HEK293 (cell line): ENCODE results near the gene DUSP12.

Experiments
- CTCF ChIA-PET: fragments of 350-600 bp; formaldehyde crosslinking; extraction: SDS; loops from one replicate; lab custom pipeline; 2021; ENCODE audit warnings: antibody characterized with exemption; lab: Yijun Ruan, JAX
- POLR2A ChIA-PET: fragments of 300-600 bp; formaldehyde crosslinking; extraction: SDS; loops from one replicate; lab custom pipeline; 2020; ENCODE audit warnings: antibody characterized with exemption, inconsistent platforms; lab: Yijun Ruan, JAX
- H3K27ac ChIP-seq: fragments of 200-500 bp; sonication (Bioruptor generic); 2 replicates; pipeline ENCODE4 v1.5.1; 2014; ENCODE audit warnings: low read depth, low read length, control low read depth, inconsistent platforms; ENCODE audit errors: extremely low read depth
- H3K36me3 ChIP-seq, 2 experiments: fragments of 200-500 bp in 1 of 2; sonication (Bioruptor generic) in 1 of 2; 1 replicate in 1 of 2; 2 replicates in 1 of 2; pipeline ENCODE4 v1.5.1; 2014 to 2017; ENCODE audit warnings: inconsistent platforms in 2 of 2, low read length in 2 of 2; ENCODE audit not compliant: control insufficient read depth in 2 of 2, insufficient read depth in 1 of 2
- H3K4me1 ChIP-seq: fragments of 200-500 bp; sonication (Bioruptor generic); 2 replicates; pipeline ENCODE4 v1.5.1; 2014; ENCODE audit warnings: mild to moderate bottlenecking, low read length, inconsistent platforms; ENCODE audit not compliant: control insufficient read depth, insufficient read depth
- H3K4me3 ChIP-seq: 2 replicates; pipeline ENCODE4 v1.5.1; 2011; ENCODE audit warnings: low read depth, mild to moderate bottlenecking, control low read depth, low read length, moderate library complexity
- H3K9me3 ChIP-seq: fragments of 200-500 bp; sonication (Bioruptor generic); 2 replicates; pipeline ENCODE4 v1.5.1; 2014; ENCODE audit warnings: low read depth, low read length, inconsistent platforms; ENCODE audit not compliant: control insufficient read depth, insufficient read depth
- BCL11B ChIP-seq: fragments of 450-650 bp; formaldehyde crosslinking; IDR thresholded peaks from 2 replicates; pipeline ENCODE4 v1.5.1; 2016; ENCODE audit warnings: low read depth, missing biosample characterization, missing genetic modification characterization
- EGR2 ChIP-seq: fragments of 450-650 bp; formaldehyde crosslinking; IDR thresholded peaks from 2 replicates; pipeline ENCODE4 v1.5.1; 2016; ENCODE audit warnings: low read depth, missing biosample characterization, missing genetic modification characterization
- GLI2 ChIP-seq: fragments of 450-650 bp; formaldehyde crosslinking; IDR thresholded peaks from 2 replicates; pipeline ENCODE4; 2017; ENCODE audit warnings: missing biosample characterization, missing genetic modification characterization, low read depth, borderline replicate concordance
- GLIS1 ChIP-seq: fragments of 450-650 bp; formaldehyde crosslinking; IDR thresholded peaks from 2 replicates; pipeline ENCODE4 v1.5.1; 2016; ENCODE audit warnings: missing biosample characterization, missing genetic modification characterization
- HOXD13 ChIP-seq: sonication (generic); formaldehyde crosslinking; IDR thresholded peaks from 2 replicates; pipeline ENCODE4 v1.8.0; 2022; ENCODE audit warnings: missing genetic modification reagents, borderline replicate concordance
- OSR2 ChIP-seq: fragments of 450-650 bp; formaldehyde crosslinking; IDR thresholded peaks from 2 replicates; pipeline ENCODE4 v1.5.1; 2016; ENCODE audit warnings: missing biosample characterization, missing genetic modification characterization
- ZNF114 ChIP-seq: fragments of 450-650 bp; formaldehyde crosslinking; IDR thresholded peaks from 2 replicates; pipeline ENCODE4 v1.5.0; 2017; ENCODE audit warnings: missing biosample characterization, missing genetic modification characterization
- ZNF140 ChIP-seq: fragments of 450-650 bp; formaldehyde crosslinking; IDR thresholded peaks from 2 replicates; pipeline ENCODE4 v1.5.1; 2016; ENCODE audit warnings: missing biosample characterization, missing genetic modification characterization
- ZNF16 ChIP-seq: fragments of 450-650 bp; formaldehyde crosslinking; IDR thresholded peaks from 2 replicates; pipeline ENCODE4 v1.5.1; 2016; ENCODE audit warnings: low read depth, missing biosample characterization, missing genetic modification characterization
- ZNF175 ChIP-seq: fragments of 450-650 bp; formaldehyde crosslinking; IDR thresholded peaks from 2 replicates; pipeline ENCODE4 v1.5.1; 2016; ENCODE audit warnings: missing biosample characterization, missing genetic modification characterization
- ZNF184 ChIP-seq: fragments of 450-650 bp; IDR thresholded peaks from 2 replicates; pipeline ENCODE4 v1.5.1; 2018; ENCODE audit warnings: missing biosample characterization, mild to moderate bottlenecking, missing genetic modification characterization
- ZNF221 ChIP-seq: fragments of 450-650 bp; formaldehyde crosslinking; IDR thresholded peaks from 2 replicates; pipeline ENCODE4 v1.5.1; 2017; ENCODE audit warnings: missing biosample characterization, missing genetic modification characterization, borderline replicate concordance
- ZNF266 ChIP-seq: fragments of 450-650 bp; formaldehyde crosslinking; IDR thresholded peaks from 2 replicates; pipeline ENCODE4 v1.5.1; 2016; ENCODE audit warnings: missing biosample characterization, missing genetic modification characterization, low read depth
- ZNF311 ChIP-seq: fragments of 450-650 bp; formaldehyde crosslinking; IDR thresholded peaks from 2 replicates; pipeline ENCODE4 v1.5.1; 2017; ENCODE audit warnings: missing biosample characterization, missing genetic modification characterization, borderline replicate concordance
- ZNF514 ChIP-seq: fragments of 450-650 bp; formaldehyde crosslinking; IDR thresholded peaks from 2 replicates; pipeline ENCODE4 v1.5.1; 2016; ENCODE audit warnings: missing biosample characterization, missing genetic modification characterization
- ZNF529 ChIP-seq: fragments of 450-650 bp; formaldehyde crosslinking; IDR thresholded peaks from 2 replicates; pipeline ENCODE4 v1.5.1; 2017; ENCODE audit warnings: missing genetic modification characterization, missing biosample characterization; ENCODE audit not compliant: insufficient replicate concordance
- ZNF585B ChIP-seq: fragments of 450-650 bp; formaldehyde crosslinking; IDR thresholded peaks from 2 replicates; pipeline ENCODE4 v1.5.1; 2016; ENCODE audit warnings: missing biosample characterization, missing genetic modification characterization
- ZNF629 ChIP-seq: fragments of 450-650 bp; formaldehyde crosslinking; IDR thresholded peaks from 2 replicates; pipeline ENCODE4 v1.5.1; 2017; ENCODE audit warnings: missing biosample characterization, missing genetic modification characterization
- ZNF658 ChIP-seq: fragments of 450-650 bp; formaldehyde crosslinking; IDR thresholded peaks from 2 replicates; pipeline ENCODE4; 2016; ENCODE audit warnings: missing biosample characterization, missing genetic modification characterization
- ZNF660 ChIP-seq: fragments of 450-650 bp; IDR thresholded peaks from 2 replicates; pipeline ENCODE4 v1.5.1; 2018; ENCODE audit warnings: missing biosample characterization, mild to moderate bottlenecking, missing genetic modification characterization
- ZNF677 ChIP-seq: fragments of 450-650 bp; IDR thresholded peaks from 2 replicates; pipeline ENCODE4 v1.5.0; 2018; ENCODE audit warnings: missing biosample characterization, mild to moderate bottlenecking, missing genetic modification characterization, moderate library complexity
- ZNF76 ChIP-seq: fragments of 450-650 bp; formaldehyde crosslinking; IDR thresholded peaks from 2 replicates; pipeline ENCODE4; 2016; ENCODE audit warnings: low read depth, missing biosample characterization, missing genetic modification characterization, borderline replicate concordance
- ZNF777 ChIP-seq: fragments of 450-650 bp; formaldehyde crosslinking; IDR thresholded peaks from 2 replicates; pipeline ENCODE4 v1.5.1; 2017; ENCODE audit warnings: missing biosample characterization, missing genetic modification characterization, borderline replicate concordance
- TF ChIP-seq, protein P1 (sequence below): fragments of 450-650 bp; formaldehyde crosslinking; IDR thresholded peaks from 2 replicates; pipeline ENCODE4 v1.5.1; 2016; ENCODE audit warnings: missing biosample characterization, missing genetic modification characterization
- TF ChIP-seq, protein P2 (sequence below): fragments of 450-650 bp; formaldehyde crosslinking; IDR thresholded peaks from 2 replicates; pipeline ENCODE4 v1.5.1; 2016; ENCODE audit warnings: missing biosample characterization, missing genetic modification characterization, borderline replicate concordance
- TF ChIP-seq, protein P3 (sequence below): fragments of 450-650 bp; formaldehyde crosslinking; IDR thresholded peaks from 2 replicates; pipeline ENCODE4 v1.5.1; 2017; ENCODE audit warnings: missing biosample characterization, missing genetic modification characterization
- TF ChIP-seq, protein P4 (sequence below): fragments of 450-650 bp; formaldehyde crosslinking; IDR thresholded peaks from 2 replicates; pipeline ENCODE4 v1.5.1; 2016; ENCODE audit warnings: missing biosample characterization, missing genetic modification characterization
- TF ChIP-seq, protein P5 (sequence below): fragments of 450-650 bp; formaldehyde crosslinking; IDR thresholded peaks from 2 replicates; pipeline ENCODE4 v1.5.1; 2016; ENCODE audit warnings: missing biosample characterization, missing genetic modification characterization

Gene DUSP12

DNA sequence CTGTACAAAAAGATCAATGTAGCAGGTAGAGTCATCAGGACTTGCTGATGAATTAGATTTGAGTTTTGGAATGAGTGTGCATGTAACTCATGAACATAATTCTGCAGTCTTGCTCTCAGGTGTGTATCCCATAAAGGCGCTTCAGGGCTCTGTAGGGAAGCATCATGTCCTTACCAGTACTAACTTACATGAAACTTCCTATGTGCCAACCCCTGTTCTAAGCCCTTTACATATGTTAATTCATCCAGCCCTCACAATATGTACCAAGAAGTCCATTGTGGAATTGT, 30.3 kb upstream of the DUSP12 start:
- CTCF ChIA-PET: interaction anchor here (0.6 kb wide), 1 partner anchor 10 kb away, joined by 4 read pairs; no protein-coding TSS in a partner anchor
- Histone ChIP-seq H3K36me3 (no peaks in the 10 kb centered on the region), H3K4me1 (no peaks in the 10 kb centered on the region), H3K4me3 (no peak overlapping the region), H3K9me3 (no peaks in the 10 kb centered on the region), H3K27ac (no peak overlapping the region)
- POLR2A ChIA-PET: no interaction called here
- TF ChIP-seq ZNF585B (tag by site-specific recombination) (no peak), ZNF266 (tag by site-specific recombination) (no peak), OSR2 (tag by site-specific recombination) (no peak), ZNF140 (tag by site-specific recombination) (no peak), ZNF629 (no peak), ZNF677 (tag by site-specific recombination) (no peak), ZNF514 (tag by site-specific recombination) (no peak), GLI2 (tag by site-specific recombination) (no peak), EGR2 (no peak), ZNF114 (tag by site-specific recombination) (no peak), ZNF184 (tag by site-specific recombination) (no peak), ZNF529 (tag by site-specific recombination) (no peak), BCL11B (tag by site-specific recombination) (no peak), ZNF660 (tag by site-specific recombination) (no peak)
- TF ChIP-seq, protein P1, sequence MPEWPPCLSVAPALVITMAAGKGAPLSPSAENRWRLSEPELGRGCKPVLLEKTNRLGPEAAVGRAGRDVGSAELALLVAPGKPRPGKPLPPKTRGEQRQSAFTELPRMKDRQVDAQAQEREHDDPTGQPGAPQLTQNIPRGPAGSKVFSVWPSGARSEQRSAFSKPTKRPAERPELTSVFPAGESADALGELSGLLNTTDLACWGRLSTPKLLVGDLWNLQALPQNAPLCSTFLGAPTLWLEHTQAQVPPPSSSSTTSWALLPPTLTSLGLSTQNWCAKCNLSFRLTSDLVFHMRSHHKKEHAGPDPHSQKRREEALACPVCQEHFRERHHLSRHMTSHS (tag by site-specific recombination): no peak
- TF ChIP-seq, protein P2, sequence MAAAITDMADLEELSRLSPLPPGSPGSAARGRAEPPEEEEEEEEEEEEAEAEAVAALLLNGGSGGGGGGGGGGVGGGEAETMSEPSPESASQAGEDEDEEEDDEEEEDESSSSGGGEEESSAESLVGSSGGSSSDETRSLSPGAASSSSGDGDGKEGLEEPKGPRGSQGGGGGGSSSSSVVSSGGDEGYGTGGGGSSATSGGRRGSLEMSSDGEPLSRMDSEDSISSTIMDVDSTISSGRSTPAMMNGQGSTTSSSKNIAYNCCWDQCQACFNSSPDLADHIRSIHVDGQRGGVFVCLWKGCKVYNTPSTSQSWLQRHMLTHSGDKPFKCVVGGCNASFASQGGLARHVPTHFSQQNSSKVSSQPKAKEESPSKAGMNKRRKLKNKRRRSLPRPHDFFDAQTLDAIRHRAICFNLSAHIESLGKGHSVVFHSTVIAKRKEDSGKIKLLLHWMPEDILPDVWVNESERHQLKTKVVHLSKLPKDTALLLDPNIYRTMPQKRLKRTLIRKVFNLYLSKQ (tag by site-specific recombination): no peak
- TF ChIP-seq, protein P3, sequence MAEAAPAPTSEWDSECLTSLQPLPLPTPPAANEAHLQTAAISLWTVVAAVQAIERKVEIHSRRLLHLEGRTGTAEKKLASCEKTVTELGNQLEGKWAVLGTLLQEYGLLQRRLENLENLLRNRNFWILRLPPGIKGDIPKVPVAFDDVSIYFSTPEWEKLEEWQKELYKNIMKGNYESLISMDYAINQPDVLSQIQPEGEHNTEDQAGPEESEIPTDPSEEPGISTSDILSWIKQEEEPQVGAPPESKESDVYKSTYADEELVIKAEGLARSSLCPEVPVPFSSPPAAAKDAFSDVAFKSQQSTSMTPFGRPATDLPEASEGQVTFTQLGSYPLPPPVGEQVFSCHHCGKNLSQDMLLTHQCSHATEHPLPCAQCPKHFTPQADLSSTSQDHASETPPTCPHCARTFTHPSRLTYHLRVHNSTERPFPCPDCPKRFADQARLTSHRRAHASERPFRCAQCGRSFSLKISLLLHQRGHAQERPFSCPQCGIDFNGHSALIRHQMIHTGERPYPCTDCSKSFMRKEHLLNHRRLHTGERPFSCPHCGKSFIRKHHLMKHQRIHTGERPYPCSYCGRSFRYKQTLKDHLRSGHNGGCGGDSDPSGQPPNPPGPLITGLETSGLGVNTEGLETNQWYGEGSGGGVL (tag by site-specific recombination): no peak
- TF ChIP-seq, all 188 proteins: peak for 0

DNA sequence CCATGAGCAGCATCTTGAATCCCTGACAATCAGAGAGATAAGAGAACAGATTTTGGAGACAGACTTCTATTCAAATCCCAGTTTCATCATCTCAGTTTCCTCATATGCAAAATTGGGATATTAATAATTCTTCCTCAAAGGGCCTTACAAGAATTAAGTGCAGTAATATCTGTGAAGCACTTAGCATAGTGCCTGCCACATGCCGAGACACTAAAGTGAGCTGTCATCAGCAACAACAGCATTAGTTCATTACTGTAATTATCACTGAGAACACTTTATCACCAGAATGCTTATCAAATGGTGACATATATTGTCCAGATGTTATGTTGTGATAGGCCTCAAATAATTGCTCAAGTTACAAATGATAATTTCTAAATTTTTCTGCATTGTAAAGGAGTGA, 29.2 kb upstream of the DUSP12 start:
- Histone ChIP-seq H3K4me3 (no peak overlapping the region), H3K4me1 (no peaks in the 10 kb centered on the region), H3K36me3 (no peaks in the 10 kb centered on the region), H3K27ac (no peak overlapping the region), H3K9me3 (no peaks in the 10 kb centered on the region)
- TF ChIP-seq, protein P4, sequence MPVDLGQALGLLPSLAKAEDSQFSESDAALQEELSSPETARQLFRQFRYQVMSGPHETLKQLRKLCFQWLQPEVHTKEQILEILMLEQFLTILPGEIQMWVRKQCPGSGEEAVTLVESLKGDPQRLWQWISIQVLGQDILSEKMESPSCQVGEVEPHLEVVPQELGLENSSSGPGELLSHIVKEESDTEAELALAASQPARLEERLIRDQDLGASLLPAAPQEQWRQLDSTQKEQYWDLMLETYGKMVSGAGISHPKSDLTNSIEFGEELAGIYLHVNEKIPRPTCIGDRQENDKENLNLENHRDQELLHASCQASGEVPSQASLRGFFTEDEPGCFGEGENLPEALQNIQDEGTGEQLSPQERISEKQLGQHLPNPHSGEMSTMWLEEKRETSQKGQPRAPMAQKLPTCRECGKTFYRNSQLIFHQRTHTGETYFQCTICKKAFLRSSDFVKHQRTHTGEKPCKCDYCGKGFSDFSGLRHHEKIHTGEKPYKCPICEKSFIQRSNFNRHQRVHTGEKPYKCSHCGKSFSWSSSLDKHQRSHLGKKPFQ (tag by site-specific recombination): no peak
- TF ChIP-seq ZNF76 (tag by site-specific recombination) (no peak), HOXD13 (no peak), ZNF658 (tag by site-specific recombination) (no peak), ZNF311 (no peak), GLIS1 (tag by site-specific recombination) (no peak), ZNF175 (no peak), ZNF16 (tag by site-specific recombination) (no peak), ZNF221 (no peak), ZNF777 (tag by site-specific recombination) (no peak)
- TF ChIP-seq, protein P5, sequence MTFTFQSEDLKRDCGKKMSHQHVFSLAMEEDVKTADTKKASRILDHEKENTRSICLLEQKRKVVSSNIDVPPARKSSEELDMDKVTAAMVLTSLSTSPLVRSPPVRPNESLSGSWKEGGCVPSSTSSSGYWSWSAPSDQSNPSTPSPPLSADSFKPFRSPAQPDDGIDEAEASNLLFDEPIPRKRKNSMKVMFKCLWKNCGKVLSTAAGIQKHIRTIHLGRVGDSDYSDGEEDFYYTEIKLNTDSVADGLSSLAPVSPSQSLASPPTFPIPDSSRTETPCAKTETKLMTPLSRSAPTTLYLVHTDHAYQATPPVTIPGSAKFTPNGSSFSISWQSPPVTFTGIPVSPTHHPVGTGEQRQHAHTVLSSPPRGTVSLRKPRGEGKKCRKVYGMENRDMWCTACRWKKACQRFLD (tag by site-specific recombination): no peak
- CTCF ChIA-PET: no interaction called here
- POLR2A ChIA-PET: no interaction called here
